ENCODE data around the gene PKD2L1. TPM values are rescaled to one million over a fixed set of nuclear protein-coding genes. Genes with fewer than 3 reads are reported as not detected.
"Not testable (repeated sequence)": the region's sequence is repeated elsewhere in the genome, so short reads cannot be mapped to it uniquely, and the experiment has no call there.

Gene PKD2L1
- total RNA-seq (2021) (not detected in 2 replicates), Bru-seq, nascent RNA (percentile 10 among the genes with signal in this experiment), BruChase-seq, experiment 1, labeled RNA remaining after a 2-hour chase (percentile 12 among the genes with signal in this experiment), BruChase-seq, experiment 2, labeled RNA remaining after a 6-hour chase (percentile 13 among the genes with signal in this experiment)
- long read RNA-seq, partial matches to known transcripts = 26 of 28 reads
- long read RNA-seq, other reads (novel, unspliced or antisense) = 2 of 28 reads

GRCh38 chr10:100330079-100330478 lies at the start of gene PKD2L1:
TSS of gene PKD2L1 (minus strand) at chr10:100330228. CDS start at chr10:100330103, 125 bp downstream.
- no peak within 1 kb of the TSS for H3K4me3 ChIP-seq (ENCODE audit: low read depth, low read length, poor library complexity, severe bottlenecking)
- peaks cover 18% of the 10 kb centered on the region for H3K4me1 ChIP-seq (ENCODE audit: insufficient read depth, low read length, poor library complexity, severe bottlenecking)
- H3K27ac ChIP-seq (ENCODE audit: low read depth, low read length, poor library complexity, severe bottlenecking) = no peak within 1 kb of the TSS
- H3K36me3 ChIP-seq (ENCODE audit: insufficient read depth, low read length, poor library complexity, severe bottlenecking) = no peaks in the 10 kb centered on the region
- no peaks in the 10 kb centered on the region for H3K9me3 ChIP-seq (ENCODE audit: low read depth, low read length, poor library complexity, severe bottlenecking)
- no TSS peak for BruUV-seq (replicated peaks)
- DNase-seq (ENCODE audit: low spot score) = no peak
- ChIA-PET POLR2A (ENCODE audit: low non-redundant PET) (no interaction called here), CTCF (no interaction called here)
- intact Hi-C loops (cut with micrococcal nuclease; ENCODE audit: unreplicated experiment) = no loop called here
- TF ChIP-seq CTCF (conservative IDR thresholded peaks at IDR 0.05; ENCODE audit: low read depth, low read length) (no peak), EZH2 (IDR thresholded peaks at IDR 0.05; ENCODE audit: borderline replicate concordance, low read depth, low read length, poor library complexity, severe bottlenecking) (no peak)
- no peaks in the 10 kb centered on the region for H3K27me3 ChIP-seq (replicated peaks; ENCODE audit: insufficient read depth, low read depth, low read length, poor library complexity)

DNA sequence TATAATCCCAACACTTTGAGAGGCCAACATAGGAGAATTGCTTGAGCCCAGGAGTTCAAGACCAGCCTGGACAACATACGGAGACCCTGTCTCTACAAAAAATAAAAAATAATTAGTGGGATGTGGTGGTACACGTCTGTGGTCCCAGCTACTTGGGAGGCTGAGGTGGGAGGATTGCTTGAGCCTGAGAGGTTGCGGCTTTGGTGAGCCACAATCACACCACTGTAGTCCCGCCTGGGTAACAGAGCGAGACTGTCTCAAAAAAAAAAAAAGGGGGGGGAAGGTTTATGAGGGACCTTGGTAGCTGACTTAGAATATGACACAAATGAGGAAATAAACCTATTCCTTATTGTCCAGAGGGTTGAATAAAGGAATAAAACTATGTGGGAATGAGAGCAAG lies 47.8 kb upstream of the PKD2L1 start:
- no peaks in the 10 kb centered on the region for H3K9me3 ChIP-seq (ENCODE audit: low read depth, low read length, poor library complexity, severe bottlenecking)
- H3K4me1 ChIP-seq (ENCODE audit: insufficient read depth, low read length, poor library complexity, severe bottlenecking) = peaks cover 2% of the 10 kb centered on the region
- ChIA-PET POLR2A (ENCODE audit: low non-redundant PET) (no interaction called here), CTCF (no interaction called here)
- peaks cover 39% of the 10 kb centered on the region for H3K36me3 ChIP-seq (ENCODE audit: insufficient read depth, low read length, poor library complexity, severe bottlenecking)
- no peak overlapping the region for H3K4me3 ChIP-seq (ENCODE audit: low read depth, low read length, poor library complexity, severe bottlenecking)
- no TSS peak for BruUV-seq (replicated peaks)
- no peak overlapping the region for H3K27ac ChIP-seq (ENCODE audit: low read depth, low read length, poor library complexity, severe bottlenecking)
- H3K27me3 ChIP-seq (replicated peaks; ENCODE audit: insufficient read depth, low read depth, low read length, poor library complexity) = no peaks in the 10 kb centered on the region
- DNase-seq (ENCODE audit: low spot score) = no peak
- TF ChIP-seq EZH2 (IDR thresholded peaks at IDR 0.05; ENCODE audit: borderline replicate concordance, low read depth, low read length, poor library complexity, severe bottlenecking) = no peak
- intact Hi-C loops (cut with micrococcal nuclease; ENCODE audit: unreplicated experiment) = no loop called here

DNA sequence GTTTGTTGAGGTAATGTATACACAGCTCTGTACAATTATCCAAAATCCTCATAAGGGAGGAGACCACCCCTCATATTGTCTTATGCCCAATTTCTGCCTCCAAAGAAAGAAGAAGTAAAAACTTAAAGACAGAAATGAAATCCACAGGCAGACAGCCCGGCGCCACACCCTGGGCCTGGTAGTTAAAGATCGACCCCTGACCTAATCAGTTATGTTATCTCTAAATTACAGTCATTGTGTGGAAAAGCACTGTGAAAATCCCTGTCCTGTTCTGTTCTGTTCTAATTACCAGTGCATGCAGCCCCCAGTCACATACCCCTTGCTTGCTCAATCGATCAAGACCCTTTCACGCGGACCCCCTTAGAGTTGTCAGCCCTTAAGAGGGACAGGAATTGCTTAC lies 46.6 kb upstream of the PKD2L1 start:
- Histone ChIP-seq H3K4me3 (ENCODE audit: low read depth, low read length, poor library complexity, severe bottlenecking) (peak overlapping the region; percentile 36), H3K27ac (ENCODE audit: low read depth, low read length, poor library complexity, severe bottlenecking) (peak overlapping the region; percentile 26), H3K4me1 (ENCODE audit: insufficient read depth, low read length, poor library complexity, severe bottlenecking) (peaks cover 12% of the 10 kb centered on the region), H3K36me3 (ENCODE audit: insufficient read depth, low read length, poor library complexity, severe bottlenecking) (peaks cover 27% of the 10 kb centered on the region)
- CTCF ChIA-PET; H3K27me3 ChIP-seq (replicated peaks; ENCODE audit: insufficient read depth, low read depth, low read length, poor library complexity); H3K9me3 ChIP-seq (ENCODE audit: low read depth, low read length, poor library complexity, severe bottlenecking); POLR2A ChIA-PET (ENCODE audit: low non-redundant PET); DNase-seq (ENCODE audit: low spot score); BruUV-seq (replicated peaks); intact Hi-C loops (cut with micrococcal nuclease; ENCODE audit: unreplicated experiment): not testable (repeated sequence)

DNA sequence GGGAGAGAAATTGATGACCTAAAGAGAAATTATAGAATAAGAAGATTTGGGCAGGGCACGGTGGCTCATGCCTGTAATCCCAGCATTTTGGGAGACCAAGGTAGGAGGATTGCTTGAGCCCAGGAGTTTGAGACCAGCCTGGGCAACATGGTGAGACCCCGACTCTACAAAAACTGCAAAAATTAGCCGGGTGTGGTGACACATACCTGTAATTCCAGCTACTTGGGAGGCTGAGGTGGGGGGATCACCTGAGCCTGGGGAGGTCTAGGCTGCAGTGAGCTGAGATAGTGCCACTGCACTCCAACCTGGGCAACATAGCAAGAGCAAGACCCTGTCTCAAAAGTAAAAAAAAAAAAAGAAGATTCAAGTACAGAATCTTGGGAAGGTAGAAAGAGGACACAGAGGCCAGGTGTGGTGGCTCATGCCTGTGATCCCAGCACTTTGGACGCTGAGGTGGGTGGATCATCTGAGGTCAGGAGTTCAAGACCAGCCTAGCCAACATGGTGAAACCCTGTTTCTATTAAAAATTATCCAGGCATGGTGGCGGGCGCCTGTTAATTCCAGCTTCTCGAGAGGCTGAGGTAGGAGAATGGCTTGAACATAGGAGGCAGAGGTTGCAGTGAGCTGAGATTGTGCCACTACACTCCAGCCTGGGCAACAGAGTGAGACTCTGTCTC lies 44.8 kb upstream of the PKD2L1 start:
- DNase-seq (ENCODE audit: low spot score); BruUV-seq (replicated peaks); H3K9me3 ChIP-seq (ENCODE audit: low read depth, low read length, poor library complexity, severe bottlenecking); intact Hi-C loops (cut with micrococcal nuclease; ENCODE audit: unreplicated experiment); H3K27me3 ChIP-seq (replicated peaks; ENCODE audit: insufficient read depth, low read depth, low read length, poor library complexity); CTCF ChIA-PET: not testable (repeated sequence)
- H3K4me1 ChIP-seq (ENCODE audit: insufficient read depth, low read length, poor library complexity, severe bottlenecking) = peaks cover 30% of the 10 kb centered on the region
- H3K36me3 ChIP-seq (ENCODE audit: insufficient read depth, low read length, poor library complexity, severe bottlenecking) = peaks cover 10% of the 10 kb centered on the region
- POLR2A ChIA-PET (ENCODE audit: low non-redundant PET) = interaction anchor here (0.6 to 1.3 kb wide), 3 partner anchors 28 to 306 kb away, joined by 6 to 12 read pairs (median 11); partner anchors contain the start of gene SCD
- H3K4me3 ChIP-seq (ENCODE audit: low read depth, low read length, poor library complexity, severe bottlenecking) = peak overlapping the region; percentile 75
- peak overlapping the region; percentile 100 for H3K27ac ChIP-seq (ENCODE audit: low read depth, low read length, poor library complexity, severe bottlenecking)
